Measurements from ENCODE around the gene RASEF.

The RASEF gene

GRCh38 chr9:83056174-83056573 lies 6.8 kb downstream of the RASEF start:
- DNase-seq, result no peak

GRCh38 chr9:83047839-83048775 lies 14.8 kb downstream of the RASEF start:
- no peak for DNase-seq

- DNase-seq, result no peak
These were observed 19.3 kb downstream of the RASEF start for GRCh38 chr9:83043597-83043996.

- DNase-seq, result no peak
These were observed 21.2 kb downstream of the RASEF start for GRCh38 chr9:83041771-83042170.

DNA sequence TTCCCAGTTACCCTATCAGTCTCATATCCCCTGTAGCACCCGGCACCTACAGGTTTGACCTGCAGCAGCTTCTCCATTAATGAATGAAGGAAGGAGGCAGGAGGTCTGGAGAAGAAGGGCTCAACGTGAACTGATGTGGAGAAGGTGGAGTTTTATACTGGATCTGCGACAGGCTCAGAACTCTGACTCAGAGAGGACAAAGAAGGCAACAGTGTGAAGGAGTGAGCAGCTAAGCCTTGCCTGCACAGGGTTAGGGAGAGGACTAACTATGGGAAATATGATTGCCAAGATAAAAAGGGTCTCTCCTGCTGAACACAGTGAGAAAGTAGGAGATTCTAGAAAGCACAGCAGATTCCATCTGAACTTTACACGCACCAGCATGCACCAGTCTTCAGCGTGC lies 23.6 kb downstream of the RASEF start:
- DNase-seq, result no peak

DNA sequence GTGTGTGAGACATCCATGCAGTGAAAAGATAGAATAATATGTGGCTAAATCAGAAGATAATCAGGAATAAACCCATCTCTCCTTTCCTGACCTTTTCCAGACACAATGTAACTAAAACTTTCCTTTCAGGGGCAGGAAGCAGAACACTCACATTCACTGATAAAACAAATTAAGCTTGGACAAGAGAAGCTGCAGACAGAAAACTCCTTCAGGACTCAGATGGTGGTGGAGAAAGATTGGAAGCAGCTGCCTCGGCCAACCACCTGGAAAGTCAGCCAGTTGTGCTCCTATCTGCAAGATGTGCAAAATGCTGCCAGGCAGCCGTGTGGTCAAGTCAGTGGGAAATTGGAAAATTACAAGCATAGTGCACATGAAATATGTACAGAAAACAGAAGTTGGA lies 26.9 kb downstream of the RASEF start:
- no peak for DNase-seq

DNA sequence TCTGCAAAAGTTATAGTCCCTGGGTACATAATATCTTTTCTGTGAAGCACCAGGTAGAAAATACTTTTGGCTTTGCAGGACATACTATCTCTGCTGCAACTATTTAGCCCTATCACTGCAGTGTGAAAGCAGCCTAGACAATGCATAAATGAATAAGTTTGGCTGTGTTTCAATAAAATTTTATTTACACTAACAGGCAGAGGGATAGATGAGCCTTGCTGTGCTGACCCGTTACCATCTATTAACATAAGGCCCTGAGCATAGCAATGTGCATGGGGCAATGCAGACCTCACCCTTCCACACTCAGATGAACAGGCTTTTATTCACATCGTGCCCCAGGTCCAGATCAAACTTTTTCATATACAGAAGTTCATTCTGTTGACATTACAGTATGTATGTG lies 27.8 kb downstream of the RASEF start:
- DNase-seq, result no peak

DNA sequence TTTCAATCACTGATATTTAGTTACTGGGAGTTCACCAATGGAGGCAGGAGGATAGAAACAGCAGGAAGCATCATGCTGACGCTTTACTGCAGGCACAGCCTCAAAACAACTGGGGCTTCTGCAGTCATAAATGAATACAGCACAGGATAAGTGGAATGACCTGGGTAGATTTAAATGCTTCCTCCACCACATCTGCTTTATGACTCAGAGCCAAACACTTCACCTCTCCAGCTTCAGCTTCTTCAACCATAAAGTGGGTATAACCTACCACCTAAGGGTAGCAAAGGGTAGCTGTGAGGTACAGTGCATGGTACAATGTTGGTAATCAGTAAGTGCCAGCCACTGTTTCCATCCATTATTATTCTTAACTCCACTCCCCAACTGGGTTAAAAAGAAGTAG lies 28.4 kb downstream of the RASEF start:
- DNase-seq, result no peak

- DNase-seq, result no peak
These were observed 28.9 kb downstream of the RASEF start for GRCh38 chr9:83034026-83034425.

DNA sequence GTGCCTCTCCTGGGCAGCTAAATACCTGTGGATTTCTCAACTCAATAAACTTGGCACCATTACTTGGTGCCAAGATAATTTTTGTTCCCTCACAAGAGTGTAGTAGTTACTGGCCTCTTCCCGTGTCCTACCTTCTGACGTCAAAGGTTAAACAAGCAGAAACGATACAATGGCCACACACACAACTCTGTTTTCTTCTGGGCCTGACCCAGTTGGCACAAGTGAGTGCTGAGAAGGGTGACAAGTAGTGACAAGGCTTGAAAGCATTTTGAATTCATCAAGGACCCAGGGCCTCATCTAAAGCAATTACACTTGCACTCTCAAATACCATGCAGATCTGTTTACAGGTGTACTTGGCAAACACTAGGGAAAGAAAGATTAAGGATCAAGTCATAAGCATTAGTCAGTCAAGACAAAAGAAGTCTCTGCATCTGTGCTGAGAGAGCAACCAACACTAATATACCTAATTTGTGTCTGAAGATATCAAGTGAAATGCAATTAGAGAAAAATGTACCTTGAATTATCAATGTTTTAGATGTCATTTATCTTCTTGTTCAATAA lies 30.8 kb downstream of the RASEF start:
- no peak for DNase-seq

DNA sequence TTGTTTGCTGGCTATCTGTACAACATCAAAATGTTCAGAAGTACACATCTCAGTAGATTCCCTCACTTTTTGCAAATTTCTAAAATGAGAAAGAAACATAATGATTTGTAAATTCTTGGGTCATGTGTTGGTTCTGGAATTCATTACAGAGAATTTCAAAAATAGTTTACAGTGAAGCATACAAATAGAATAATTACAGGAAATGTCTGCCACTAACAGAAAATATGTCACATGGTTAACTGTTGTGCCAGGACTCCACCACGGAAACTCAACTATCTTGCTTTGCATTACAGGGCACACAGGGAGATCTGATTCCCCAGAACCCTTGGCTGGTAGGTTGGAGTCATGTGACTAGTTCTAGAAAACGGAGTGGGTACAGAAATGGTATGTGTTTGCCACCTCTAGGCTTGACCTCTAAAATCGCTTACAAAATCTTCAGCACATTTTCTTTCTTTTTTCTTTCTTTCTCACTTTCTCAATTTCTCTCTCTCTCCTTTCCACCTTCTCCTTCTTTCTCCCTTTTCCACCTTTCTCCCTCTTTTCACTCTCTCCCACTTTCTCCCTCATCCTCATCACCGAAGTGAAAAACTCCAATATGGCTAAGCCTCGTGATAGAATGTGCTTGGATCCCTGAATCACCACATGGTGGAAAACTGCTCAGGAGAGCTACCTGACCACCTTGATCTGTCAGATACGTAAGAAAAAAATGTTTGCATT lies 32.4 kb downstream of the RASEF start:
- no peak for DNase-seq

- DNase-seq, result no peak
These were observed 33.3 kb downstream of the RASEF start for GRCh38 chr9:83029531-83030137.

DNA sequence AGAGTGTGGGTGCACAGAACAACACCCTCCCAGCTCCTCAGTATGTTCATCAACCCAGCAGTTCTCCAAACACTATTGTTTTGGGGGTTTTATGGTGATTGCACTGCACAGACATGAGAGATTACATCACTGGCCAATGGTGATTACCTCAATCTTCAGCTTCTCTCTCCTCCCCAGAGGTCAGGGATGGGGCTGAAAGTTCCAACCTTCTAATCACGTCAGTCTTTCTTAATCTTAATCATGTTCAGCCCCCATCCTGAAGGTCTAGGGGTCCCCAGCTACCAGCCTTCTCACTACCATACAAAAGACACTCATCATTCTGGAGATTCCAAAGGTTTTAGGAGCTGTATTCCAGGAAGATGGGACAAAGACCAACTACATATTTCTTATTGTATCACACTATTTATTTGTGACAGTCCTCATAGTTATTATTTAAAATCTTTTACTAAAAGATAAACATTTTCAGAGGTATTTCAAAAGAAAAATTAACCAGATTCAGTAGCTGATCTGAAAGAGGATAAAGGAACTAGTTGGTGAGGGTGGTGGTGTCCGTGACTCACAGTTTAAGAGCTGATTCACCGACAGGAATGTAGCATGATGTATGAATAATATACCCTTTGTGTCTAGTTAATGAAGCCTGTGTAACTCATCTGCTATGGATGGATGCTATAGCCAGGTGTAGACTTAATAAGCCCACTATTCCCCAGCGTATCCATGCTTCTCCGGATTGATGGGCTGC lies 35.6 kb downstream of the RASEF start:
- no peak for DNase-seq

DNA sequence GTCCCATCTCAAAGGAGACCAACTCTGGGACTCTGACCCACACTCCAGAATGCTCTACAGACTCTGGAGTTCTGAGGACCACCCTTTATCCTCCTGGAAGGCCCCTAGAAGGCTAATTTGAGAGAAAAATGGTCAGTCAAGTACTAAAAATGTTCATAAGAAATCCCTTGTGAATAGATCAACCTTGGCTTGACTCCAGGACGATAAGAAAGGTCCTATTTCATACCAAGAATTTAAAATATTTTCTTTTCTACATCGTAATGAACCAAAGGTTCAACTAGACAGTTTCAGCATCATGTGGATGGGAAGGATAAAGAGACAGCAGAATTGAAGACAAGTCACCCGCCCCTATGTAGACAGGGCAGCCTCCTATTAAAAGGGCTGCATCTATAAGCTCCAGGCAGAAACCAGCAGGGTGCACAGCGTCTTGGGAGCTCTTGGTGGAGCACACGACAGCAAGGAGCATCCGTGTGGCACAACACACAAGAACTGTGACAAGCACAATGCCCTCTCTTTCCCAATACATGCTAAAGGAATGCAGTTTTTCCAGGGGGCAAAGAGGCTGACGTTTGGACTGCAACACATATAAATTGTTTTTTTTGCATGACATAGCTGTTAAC lies 38.3 kb downstream of the RASEF start:
- no peak for DNase-seq

DNA sequence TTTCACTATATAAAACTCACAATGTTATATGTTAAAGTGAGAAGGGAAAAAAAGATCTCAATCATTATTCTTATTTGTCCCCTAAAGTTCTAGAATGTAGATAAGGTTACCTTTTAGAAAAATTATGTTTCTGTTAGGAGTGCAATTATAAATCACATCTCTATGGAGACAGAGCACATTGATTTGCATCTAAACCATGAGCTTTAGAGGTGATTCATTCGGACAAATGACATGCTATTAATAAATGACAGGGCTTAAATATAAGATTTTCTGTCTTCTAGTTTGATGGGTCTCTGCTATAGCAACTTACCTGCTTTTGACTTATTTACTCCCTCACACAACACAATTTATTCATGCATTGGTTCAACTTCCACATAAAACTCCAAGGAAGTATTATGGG lies 39.8 kb downstream of the RASEF start:
- no peak for DNase-seq

DNA sequence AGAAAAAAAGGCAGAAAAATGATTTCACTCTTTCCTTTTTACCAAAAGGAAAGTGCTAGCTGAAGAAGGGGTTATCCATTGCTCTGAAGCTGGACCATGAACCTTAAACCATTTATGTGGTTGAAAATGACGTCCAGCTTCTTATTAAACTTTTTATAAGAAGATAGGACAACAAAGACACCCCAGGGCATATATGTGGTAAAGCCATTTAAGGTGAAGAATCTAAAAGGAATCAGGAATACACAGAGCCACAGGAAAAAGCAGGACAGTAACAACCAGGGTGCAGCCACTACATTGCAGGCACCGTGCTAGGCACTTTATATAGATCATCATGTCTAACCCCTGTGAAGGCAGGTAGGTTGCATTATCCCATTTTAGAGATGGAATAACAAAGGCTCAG lies 42.1 kb downstream of the RASEF start:
- DNase-seq, result no peak

GRCh38 chr9:83020327-83020726 lies 42.6 kb downstream of the RASEF start:
- no peak for DNase-seq

- DNase-seq, result no peak
These were observed 43.7 kb downstream of the RASEF start for GRCh38 chr9:83019246-83019645.

DNA sequence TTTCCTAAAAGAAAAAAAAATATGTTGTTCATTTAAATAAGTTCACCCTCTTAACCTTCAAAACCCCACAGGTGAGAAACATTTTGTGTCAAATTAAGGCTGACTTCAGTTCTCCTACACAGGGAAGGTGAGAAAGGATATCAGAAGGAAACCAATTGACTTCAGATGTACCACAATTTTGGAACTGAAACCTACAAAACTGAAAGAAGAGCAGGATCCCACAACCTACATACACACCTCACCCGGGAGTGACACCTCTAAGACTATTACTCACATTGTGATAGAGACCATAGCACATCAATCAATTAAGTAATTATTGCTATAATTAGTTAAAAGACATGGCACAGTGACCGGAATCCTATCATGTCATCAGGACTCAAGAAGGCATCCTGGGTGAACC lies 47.0 kb downstream of the RASEF start:
- no peak for DNase-seq

DNA sequence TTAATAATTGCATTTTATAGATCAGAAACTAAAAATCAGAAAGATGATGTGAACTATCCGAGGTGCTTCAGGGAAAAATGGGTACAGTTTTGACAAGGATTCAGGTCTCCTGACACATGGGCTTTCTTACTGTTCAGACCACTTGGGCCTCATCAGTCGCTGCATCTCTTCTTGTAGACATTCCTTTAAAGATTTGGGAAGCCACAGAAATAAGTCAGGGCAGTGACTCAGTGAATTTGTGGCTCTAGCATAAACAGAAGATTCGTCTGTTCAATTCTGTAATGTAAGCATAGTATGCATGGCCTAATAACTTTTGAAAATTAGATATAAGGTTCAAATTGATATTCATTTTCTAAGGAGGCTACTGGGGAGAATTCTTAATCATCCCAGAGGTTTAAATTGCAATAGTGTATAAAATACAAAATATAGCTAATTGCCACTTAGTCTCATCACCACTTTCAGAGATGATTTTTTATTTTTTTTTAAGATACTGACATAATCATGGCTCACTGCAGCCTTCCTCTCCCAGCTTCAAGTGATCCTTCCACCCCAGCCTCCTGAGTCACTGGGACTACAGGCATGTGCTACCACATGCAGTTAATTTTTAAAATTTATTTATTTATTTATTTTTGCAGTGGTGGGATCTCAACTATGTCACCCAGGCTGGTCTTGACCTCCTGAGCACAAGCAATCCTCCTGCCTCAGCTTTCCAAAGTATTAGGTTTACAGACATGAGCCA lies 48.9 kb downstream of the RASEF start:
- no peak for DNase-seq
